HepG2 (cell line): ENCODE results near the gene MTCH1. TPM values are rescaled to one million over a fixed set of nuclear protein-coding genes. Genes with fewer than 3 reads are reported as not detected.

Experiments used
- ATAC-seq: fragments of 200-7000 bp; cut with Tn5 transposase; 3 replicates; pipeline ENCODE4 v1.9.1; 2020; ENCODE audit warnings: mild to moderate bottlenecking, moderate library complexity
- BruUV-seq: library from RNA; stranded (reverse); fragments of 400-500 nt; replicated peaks from 2 replicates; lab custom pipeline; 2021; lab: Mats Ljungman, UMichigan
- CTCF ChIA-PET: fragments of 300-600 bp; formaldehyde crosslinking; extraction: SDS; loops from one replicate; lab custom pipeline; 2021; ENCODE audit warnings: low total read pairs, inconsistent platforms, low intra/inter-chr PET ratio; lab: Yijun Ruan, JAX
- POLR2A ChIA-PET: fragments of 350-600 bp; sonication (Branson Sonifier 250); formaldehyde crosslinking; loops from one replicate; lab custom pipeline; 2020; ENCODE audit warnings: antibody characterized with exemption, inconsistent platforms; lab: Yijun Ruan, JAX
- DNase-seq: peaks from one replicate; pipeline ENCODE4 v3.0.0-alpha.2; 2015; ENCODE audit warnings: low spot score
- FAIRE-seq: peaks from 3 replicates; lab custom pipeline; 2011; peaks lifted over from hg19 to GRCh38; lab: Jason Lieb, UNC
- H2AFZ ChIP-seq: one replicate; pipeline ENCODE4 v1.6.1; 2011; ENCODE audit warnings: low read length, inconsistent platforms
- H3K27ac ChIP-seq: fragments of 300-600 bp; 3 replicates; pipeline ENCODE4 v1.8.0; 2011; ENCODE audit warnings: mixed run types, mild to moderate bottlenecking, mixed read lengths, low read length, inconsistent platforms; ENCODE audit not compliant: insufficient read depth; ENCODE audit errors: extremely low read length
- H3K27me3 ChIP-seq, 2 experiments: fragments of 200-600 bp in 1 of 2; 2 replicates in 1 of 2; 3 replicates in 1 of 2; pipeline versions ENCODE4 v1.6.0 to v1.8.0; 2011; ENCODE audit warnings: low read length in 2 of 2, mild to moderate bottlenecking in 2 of 2, moderate library complexity in 2 of 2, inconsistent platforms in 1 of 2; ENCODE audit not compliant: insufficient read depth in 2 of 2, control insufficient read depth in 1 of 2
- H3K36me3 ChIP-seq, 2 experiments: fragments of 200-600 bp in 1 of 2; replicated peaks in 1 of 2; 2 replicates in 1 of 2; 3 replicates in 1 of 2; pipeline versions ENCODE4 v1.5.1 to v1.8.0; 2011; ENCODE audit warnings: low read length in 2 of 2, inconsistent platforms in 1 of 2; ENCODE audit not compliant: insufficient read depth in 2 of 2, control insufficient read depth in 1 of 2
- H3K4me1 ChIP-seq: 2 replicates; pipeline ENCODE4 v1.5.1; 2012; ENCODE audit warnings: low read length, inconsistent platforms; ENCODE audit not compliant: insufficient read depth
- H3K4me2 ChIP-seq: 2 replicates; pipeline ENCODE4 v1.6.0; 2011; ENCODE audit warnings: low read depth, low read length, inconsistent platforms
- H3K4me3 ChIP-seq, 3 experiments: fragments of 200-600 bp in 1 of 3; sonication (generic), shearing (Covaris generic) in 1 of 3; replicated peaks in 1 of 3; 2 replicates each; pipeline ENCODE4 v1.5.1; 2011 to 2016; ENCODE audit warnings: low read length in 3 of 3, inconsistent platforms in 2 of 3, low read depth in 2 of 3, mild to moderate bottlenecking in 2 of 3, control low read depth in 1 of 3, mixed read lengths in 1 of 3; ENCODE audit not compliant: insufficient read depth in 1 of 3
- H3K79me2 ChIP-seq: one replicate; pipeline ENCODE4 v1.6.1; 2011; ENCODE audit warnings: low read length, inconsistent platforms; ENCODE audit not compliant: insufficient read depth
- H3K9ac ChIP-seq: 2 replicates; pipeline ENCODE4 v1.6.0; 2011; ENCODE audit warnings: mild to moderate bottlenecking, low read depth, low read length, inconsistent platforms; ENCODE audit not compliant: insufficient read depth
- H3K9me3 ChIP-seq: 2 replicates; pipeline ENCODE4 v1.5.1; 2012; ENCODE audit warnings: mild to moderate bottlenecking, low read length
- H4K20me1 ChIP-seq: 2 replicates; pipeline ENCODE4 v1.6.0; 2011; ENCODE audit warnings: inconsistent platforms, mild to moderate bottlenecking, low read length, moderate library complexity; ENCODE audit not compliant: insufficient read depth
- ATF1 ChIP-seq: IDR thresholded peaks from 2 replicates; pipeline ENCODE4 v1.6.1; 2016; ENCODE audit warnings: mild to moderate bottlenecking, control low read depth
- MXI1 ChIP-seq: IDR thresholded peaks from 3 replicates; pipeline ENCODE4 v1.6.1; 2012; ENCODE audit warnings: low read depth, low read length, inconsistent platforms, borderline replicate concordance
- NFYB ChIP-seq: sonication (generic); formaldehyde crosslinking; IDR thresholded peaks from 2 replicates; pipeline ENCODE4 v1.4.0; 2020; ENCODE audit warnings: missing genetic modification reagents
- RBM39 ChIP-seq: fragments of 200-400 bp; formaldehyde crosslinking; IDR thresholded peaks from one replicate; pipeline ENCODE4 v1.6.1; 2018; ENCODE audit warnings: antibody characterized with exemption, mild to moderate bottlenecking, low read depth, low read length; ENCODE audit not compliant: poor library complexity, severe bottlenecking
- SAP130 ChIP-seq: IDR thresholded peaks from 2 replicates; pipeline ENCODE4 v1.6.1; 2016; ENCODE audit warnings: low read depth
- YEATS4 ChIP-seq: sonication (generic); formaldehyde crosslinking; IDR thresholded peaks from 2 replicates; pipeline ENCODE4 v1.4.0; 2020; ENCODE audit warnings: missing genetic modification reagents, borderline replicate concordance
- ZBTB10 ChIP-seq: sonication (generic); formaldehyde crosslinking; IDR thresholded peaks from 2 replicates; pipeline ENCODE4 v1.4.0; 2020; ENCODE audit warnings: missing genetic modification reagents, borderline replicate concordance
- ZBTB25 ChIP-seq: IDR thresholded peaks from 2 replicates; pipeline ENCODE4 v1.6.1; 2018; ENCODE audit warnings: missing genetic modification reagents
- ZIK1 ChIP-seq: sonication (generic); formaldehyde crosslinking; IDR thresholded peaks from 2 replicates; pipeline ENCODE4 v1.5.0; 2020; ENCODE audit warnings: mild to moderate bottlenecking, low read depth, missing genetic modification reagents, borderline replicate concordance
- ZNF746 ChIP-seq: sonication (generic); formaldehyde crosslinking; IDR thresholded peaks from 2 replicates; pipeline ENCODE4 v1.8.0; 2022; ENCODE audit warnings: mild to moderate bottlenecking, missing genetic modification reagents
- WGBS: methylation state at CpG from one replicate; pipeline ENCODE4 v1.1.6; 2017; ENCODE audit warnings: low lambda C conversion rate; 5-methylcytosine and 5-hydroxymethylcytosine counted together
- in situ Hi-C: cut with HindIII; loops from 2 replicates; pipeline ENCODE4 v1.10.0; 2017; ENCODE audit warnings: low pct_unique_long_range_greater_than_20kb; ENCODE audit not compliant: extremely low pct_ligation_motif_present
- intact Hi-C: fragments of 100-400 bp; cut with micrococcal nuclease; formaldehyde crosslinking; loops from one replicate; pipeline ENCODE4 v1.10.0; 2022; ENCODE audit not compliant: unreplicated experiment
- polyA plus RNA-seq, 8 experiments: library from polyadenylated mRNA; depleted of rRNA in 3 of 8; stranded (reverse) in 7 of 8; unstranded in 1 of 8; fragments of >200 nt; fragmentation: Illumina TruSeq in 4 of 8; extraction: Trizol in 4 of 8; gene quantifications; 2 replicates each; pipeline versions ENCODE4 v1.2.1 to v1.2.3, GENCODE V29; 2011 to 2016; ENCODE audit warnings: low read depth in 4 of 8, missing spikeins in 1 of 8, mixed read lengths in 1 of 8; ENCODE audit not compliant: insufficient read depth in 1 of 8
- total RNA-seq, 5 experiments: library from RNA; depleted of rRNA; stranded (reverse); fragments of >200 nt; fragmentation: Illumina TruSeq; extraction: Trizol; gene quantifications; 2 replicates each; pipeline ENCODE4 v1.2.3, GENCODE V29; 2016; ENCODE audit warnings: low read depth in 1 of 5
- TF ChIP-seq, protein P1 (sequence below): sonication (generic); formaldehyde crosslinking; IDR thresholded peaks from 2 replicates; pipeline ENCODE4 v1.4.0; 2020; ENCODE audit warnings: missing genetic modification reagents
- TF ChIP-seq, protein P2 (sequence below): sonication (generic); formaldehyde crosslinking; IDR thresholded peaks from 2 replicates; pipeline ENCODE4 v1.4.0; 2020; ENCODE audit warnings: mild to moderate bottlenecking, missing genetic modification reagents
- TF ChIP-seq, protein P3 (sequence below): sonication (generic); formaldehyde crosslinking; IDR thresholded peaks from 2 replicates; pipeline ENCODE4 v1.4.0; 2020; ENCODE audit warnings: mild to moderate bottlenecking, missing genetic modification reagents

MTCH1 gene
- total and polyA plus RNA-seq, 2 of the 13 experiments (the other 11 are each of a cell fraction or from before 2014, with no cell fraction given), result 86.2 to 144 TPM

DNA sequence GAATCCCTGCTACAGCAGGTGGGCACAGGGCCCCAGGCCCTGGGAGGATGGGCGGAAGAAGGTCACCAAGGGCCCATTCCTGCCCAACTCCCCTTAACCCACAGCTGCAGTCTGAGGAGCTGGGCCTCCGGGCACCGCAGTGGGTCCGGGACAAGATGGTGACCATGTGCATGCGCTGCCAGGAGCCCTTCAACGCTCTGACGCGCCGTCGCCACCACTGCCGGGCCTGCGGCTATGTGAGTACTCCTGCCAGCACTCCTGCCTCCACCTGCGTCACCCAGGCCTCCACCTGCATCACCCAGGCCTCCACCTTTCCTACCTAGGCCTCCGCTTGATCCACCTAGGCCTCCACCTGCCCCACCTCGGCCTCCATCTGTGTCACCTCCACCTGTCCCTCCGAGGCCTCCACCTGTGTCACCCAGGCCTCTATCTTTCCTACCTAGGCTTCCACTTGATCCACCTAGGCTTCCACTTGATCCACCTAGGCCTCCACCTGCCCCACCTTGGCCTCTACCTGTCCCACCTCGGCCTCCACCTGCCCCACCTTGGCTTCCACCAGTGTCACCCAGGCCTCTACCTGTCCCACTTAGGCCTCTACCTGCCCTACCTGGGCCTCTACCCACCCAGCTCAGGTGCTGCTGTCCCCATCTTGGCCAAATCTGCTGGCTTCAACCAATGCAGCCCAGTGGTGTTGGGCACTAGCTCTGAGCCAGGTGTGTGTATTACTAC is 36.3 kb upstream of the MTCH1 start:
- no peak for DNase-seq
- in situ Hi-C loops, result loop anchor here (5.0 to 10.0 kb wide), 2 partner anchors 153 to 185 kb away; partner anchors contain the start of gene PIM1
- Histone ChIP-seq H3K4me2 (no peak overlapping the region), H4K20me1 (no peaks in the 10 kb centered on the region), H3K4me1 (peaks cover 66% of the 10 kb centered on the region), H3K27ac (no peak overlapping the region), H3K36me3 (no peaks in the 10 kb centered on the region), H3K9ac (no peak overlapping the region), H3K9me3 (no peaks in the 10 kb centered on the region), H2AFZ (no peak overlapping the region), H3K79me2 (no peaks in the 10 kb centered on the region), H3K4me3 (no peak overlapping the region), H3K27me3 (peaks cover 1 to 28% of the 10 kb centered on the region in 2 experiments; a peak in 4 of 5 replicates)
- WGBS, result 83% methylated on average over 17 of the region's 17 CpGs
- no peak for ATAC-seq
- no TSS peak for BruUV-seq
- POLR2A ChIA-PET, result interaction anchor here (1.1 kb wide), 1 partner anchor 183 kb away, joined by 3 read pairs; no protein-coding TSS in a partner anchor
- CTCF ChIA-PET, result interaction anchor here (1.5 to 7.8 kb wide), 2 partner anchors 150 to 187 kb away, joined by 4 to 268 read pairs; no protein-coding TSS in a partner anchor
- FAIRE-seq, result no peak
- intact Hi-C loops, result no loop called here
- TF ChIP-seq ZIK1 (0 out of 2 replicates have a peak, but pooled peaks have one; percentile 43), YEATS4 (CRISPR knock-in tag) (no peak), MXI1 (no peak), ATF1 (no peak), RBM39 (no peak), SAP130 (no peak), ZBTB25 (CRISPR knock-in tag) (no peak), ZBTB10 (CRISPR knock-in tag) (no peak), ZNF746 (CRISPR knock-in tag) (no peak), NFYB (no peak)
- TF ChIP-seq, protein P1, sequence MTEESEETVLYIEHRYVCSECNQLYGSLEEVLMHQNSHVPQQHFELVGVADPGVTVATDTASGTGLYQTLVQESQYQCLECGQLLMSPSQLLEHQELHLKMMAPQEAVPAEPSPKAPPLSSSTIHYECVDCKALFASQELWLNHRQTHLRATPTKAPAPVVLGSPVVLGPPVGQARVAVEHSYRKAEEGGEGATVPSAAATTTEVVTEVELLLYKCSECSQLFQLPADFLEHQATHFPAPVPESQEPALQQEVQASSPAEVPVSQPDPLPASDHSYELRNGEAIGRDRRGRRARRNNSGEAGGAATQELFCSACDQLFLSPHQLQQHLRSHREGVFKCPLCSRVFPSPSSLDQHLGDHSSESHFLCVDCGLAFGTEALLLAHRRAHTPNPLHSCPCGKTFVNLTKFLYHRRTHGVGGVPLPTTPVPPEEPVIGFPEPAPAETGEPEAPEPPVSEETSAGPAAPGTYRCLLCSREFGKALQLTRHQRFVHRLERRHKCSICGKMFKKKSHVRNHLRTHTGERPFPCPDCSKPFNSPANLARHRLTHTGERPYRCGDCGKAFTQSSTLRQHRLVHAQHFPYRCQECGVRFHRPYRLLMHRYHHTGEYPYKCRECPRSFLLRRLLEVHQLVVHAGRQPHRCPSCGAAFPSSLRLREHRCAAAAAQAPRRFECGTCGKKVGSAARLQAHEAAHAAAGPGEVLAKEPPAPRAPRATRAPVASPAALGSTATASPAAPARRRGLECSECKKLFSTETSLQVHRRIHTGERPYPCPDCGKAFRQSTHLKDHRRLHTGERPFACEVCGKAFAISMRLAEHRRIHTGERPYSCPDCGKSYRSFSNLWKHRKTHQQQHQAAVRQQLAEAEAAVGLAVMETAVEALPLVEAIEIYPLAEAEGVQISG (CRISPR knock-in tag), result 0 out of 2 replicates have a peak, but pooled peaks have one; percentile 6
- TF ChIP-seq, protein P2, sequence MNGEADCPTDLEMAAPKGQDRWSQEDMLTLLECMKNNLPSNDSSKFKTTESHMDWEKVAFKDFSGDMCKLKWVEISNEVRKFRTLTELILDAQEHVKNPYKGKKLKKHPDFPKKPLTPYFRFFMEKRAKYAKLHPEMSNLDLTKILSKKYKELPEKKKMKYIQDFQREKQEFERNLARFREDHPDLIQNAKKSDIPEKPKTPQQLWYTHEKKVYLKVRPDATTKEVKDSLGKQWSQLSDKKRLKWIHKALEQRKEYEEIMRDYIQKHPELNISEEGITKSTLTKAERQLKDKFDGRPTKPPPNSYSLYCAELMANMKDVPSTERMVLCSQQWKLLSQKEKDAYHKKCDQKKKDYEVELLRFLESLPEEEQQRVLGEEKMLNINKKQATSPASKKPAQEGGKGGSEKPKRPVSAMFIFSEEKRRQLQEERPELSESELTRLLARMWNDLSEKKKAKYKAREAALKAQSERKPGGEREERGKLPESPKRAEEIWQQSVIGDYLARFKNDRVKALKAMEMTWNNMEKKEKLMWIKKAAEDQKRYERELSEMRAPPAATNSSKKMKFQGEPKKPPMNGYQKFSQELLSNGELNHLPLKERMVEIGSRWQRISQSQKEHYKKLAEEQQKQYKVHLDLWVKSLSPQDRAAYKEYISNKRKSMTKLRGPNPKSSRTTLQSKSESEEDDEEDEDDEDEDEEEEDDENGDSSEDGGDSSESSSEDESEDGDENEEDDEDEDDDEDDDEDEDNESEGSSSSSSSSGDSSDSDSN, result 0 out of 2 replicates have a peak, but pooled peaks have one; percentile 3
- TF ChIP-seq, protein P3, sequence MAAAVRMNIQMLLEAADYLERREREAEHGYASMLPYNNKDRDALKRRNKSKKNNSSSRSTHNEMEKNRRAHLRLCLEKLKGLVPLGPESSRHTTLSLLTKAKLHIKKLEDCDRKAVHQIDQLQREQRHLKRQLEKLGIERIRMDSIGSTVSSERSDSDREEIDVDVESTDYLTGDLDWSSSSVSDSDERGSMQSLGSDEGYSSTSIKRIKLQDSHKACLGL (CRISPR knock-in tag), result 0 out of 2 replicates have a peak, but pooled peaks have one; percentile 40
